Measurements from ENCODE around the gene ATP5F1D. TPM values are rescaled to one million over a fixed set of nuclear protein-coding genes. Genes with fewer than 3 reads are reported as not detected.

The ATP5F1D gene
- total and polyA plus RNA-seq, 9 donors: 1.3 to 218 (median 138) TPM

GRCh38 chr19:1280636-1281568 is 39.4 kb downstream of the ATP5F1D start:
- TF ChIP-seq CTCF (IDR thresholded peaks at IDR 0.05) (no peak), POLR2A (IDR thresholded peaks at IDR 0.05) (no peak), EP300 (IDR thresholded peaks at IDR 0.05) (no peak)
- H3K27ac ChIP-seq: no peak overlapping the region
- H3K27me3 ChIP-seq: no peaks in the 10 kb centered on the region
- H3K4me3 ChIP-seq: no peak overlapping the region
- intact Hi-C loops (cut with DNase I): loop anchor here in 3 of 4 donors (10.0 kb wide), 2 partner anchors 54 to 164 kb away; no protein-coding TSS in a partner anchor
- DNase-seq: peak in 1 of 5 donors; percentile 22
- H3K36me3 ChIP-seq: no peaks in the 10 kb centered on the region
- H3K4me1 ChIP-seq (ENCODE audit: insufficient read depth): peaks cover 5% of the 10 kb centered on the region
- 41 to 48% (median 42%) methylated on average over 51 to 53 of the region's 53 CpGs for WGBS, 3 donors
- no peaks in the 10 kb centered on the region for H3K9me3 ChIP-seq

- no peak for DNase-seq
- Histone ChIP-seq H3K27me3 (peaks cover 4% of the 10 kb centered on the region), H3K9me3 (no peaks in the 10 kb centered on the region), H3K36me3 (no peaks in the 10 kb centered on the region), H3K4me3 (no peak overlapping the region), H3K4me1 (ENCODE audit: insufficient read depth) (peaks cover under 1% of the 10 kb centered on the region), H3K27ac (no peak overlapping the region)
- TF ChIP-seq POLR2A (IDR thresholded peaks at IDR 0.05) (no peak), EP300 (IDR thresholded peaks at IDR 0.05) (no peak), CTCF (IDR thresholded peaks at IDR 0.05) (no peak)
- intact Hi-C loops (cut with DNase I): loop anchor here in 3 of 4 donors (10.0 kb wide), 2 partner anchors 53 to 163 kb away; no protein-coding TSS in a partner anchor
- 61 to 66% (median 63%) methylated on average over 14 to 15 of the region's 15 CpGs for WGBS, 3 donors
These were observed 40.2 kb downstream of the ATP5F1D start for GRCh38 chr19:1281569-1282287.

- peaks cover 4% of the 10 kb centered on the region for H3K27me3 ChIP-seq
- WGBS, 3 donors: 49 to 60% (median 52%) methylated on average over 17 to 18 of the region's 18 CpGs
- no peak for DNase-seq
- H3K4me3 ChIP-seq: no peak overlapping the region
- H3K9me3 ChIP-seq: no peaks in the 10 kb centered on the region
- no peaks in the 10 kb centered on the region for H3K4me1 ChIP-seq (ENCODE audit: insufficient read depth)
- H3K27ac ChIP-seq: no peak overlapping the region
- intact Hi-C loops (cut with DNase I): loop anchor here in 3 of 4 donors (10.0 kb wide), 2 partner anchors 52 to 162 kb away; no protein-coding TSS in a partner anchor
- TF ChIP-seq CTCF (IDR thresholded peaks at IDR 0.05) (no peak), EP300 (IDR thresholded peaks at IDR 0.05) (no peak), POLR2A (IDR thresholded peaks at IDR 0.05) (no peak)
- H3K36me3 ChIP-seq: no peaks in the 10 kb centered on the region
These were observed 41.1 kb downstream of the ATP5F1D start for GRCh38 chr19:1282588-1283206.
